DND-41 (cell line): ENCODE results near the gene ZNF644.

Experiments
- ATAC-seq: fragments of 200-7000 bp; cut with Tn5 transposase; 3 replicates; pipeline ENCODE4 v1.9.1; 2021; ENCODE audit warnings: low read depth; ENCODE audit not compliant: insufficient read depth
- DNase-seq: peaks from one replicate; pipeline ENCODE4 v3.0.0-alpha.2; 2020
- H2AFZ ChIP-seq: 2 replicates; pipeline ENCODE4 v1.6.0; 2012; ENCODE audit warnings: low read depth, low read length
- H3K27ac ChIP-seq: 2 replicates; pipeline ENCODE4 v1.5.1; 2012; ENCODE audit warnings: low read length, inconsistent platforms
- H3K27me3 ChIP-seq: fragments of 200-600 bp; sonication (generic); 2 replicates; pipeline ENCODE4 v1.6.0; 2012; ENCODE audit warnings: low read length, mild to moderate bottlenecking, inconsistent platforms; ENCODE audit not compliant: insufficient read depth, poor library complexity
- H3K36me3 ChIP-seq: 2 replicates; pipeline ENCODE4 v1.5.1; 2012; ENCODE audit warnings: low read length, inconsistent platforms; ENCODE audit not compliant: insufficient read depth
- H3K4me1 ChIP-seq: 2 replicates; pipeline ENCODE4 v1.5.1; 2012; ENCODE audit warnings: mild to moderate bottlenecking, low read length; ENCODE audit not compliant: insufficient read depth
- H3K4me2 ChIP-seq: 2 replicates; pipeline ENCODE4 v1.6.0; 2012; ENCODE audit warnings: mild to moderate bottlenecking, moderate library complexity, low read length, inconsistent platforms; ENCODE audit not compliant: insufficient read depth
- H3K4me3 ChIP-seq, 2 experiments: fragments of 200-600 bp in 1 of 2; shearing (Covaris generic) in 1 of 2; 2 replicates each; pipeline ENCODE4 v1.5.1; 2012 to 2016; ENCODE audit warnings: inconsistent platforms in 2 of 2, low read length in 2 of 2, mild to moderate bottlenecking in 2 of 2, low read depth in 1 of 2, moderate library complexity in 1 of 2
- H3K79me2 ChIP-seq: 2 replicates; pipeline ENCODE4 v1.6.0; 2012; ENCODE audit warnings: low read length, inconsistent platforms; ENCODE audit not compliant: insufficient read depth
- H3K9ac ChIP-seq: 2 replicates; pipeline ENCODE4 v1.6.0; 2012; ENCODE audit warnings: low read depth, mild to moderate bottlenecking, inconsistent platforms, low read length, moderate library complexity
- H3K9me3 ChIP-seq: 2 replicates; pipeline ENCODE4 v1.5.1; 2012; ENCODE audit warnings: low read length, moderate library complexity, mild to moderate bottlenecking, inconsistent platforms; ENCODE audit not compliant: insufficient read depth, severe bottlenecking
- H4K20me1 ChIP-seq: 2 replicates; pipeline ENCODE4 v1.6.0; 2012; ENCODE audit warnings: low read length; ENCODE audit not compliant: insufficient read depth
- EZH2 ChIP-seq: IDR thresholded peaks from 3 replicates; pipeline ENCODE4 v1.6.1; 2012; ENCODE audit warnings: borderline replicate concordance, low read depth, mild to moderate bottlenecking, moderate library complexity, low read length, inconsistent platforms; ENCODE audit not compliant: severe bottlenecking
- TF ChIP-seq, protein P1 (sequence below): IDR thresholded peaks from 2 replicates; pipeline ENCODE4 v1.5.1; 2012; ENCODE audit warnings: borderline replicate concordance, low read length, moderate library complexity, mild to moderate bottlenecking; ENCODE audit not compliant: poor library complexity, severe bottlenecking; ENCODE audit errors: extremely low read depth

Gene ZNF644

DNA sequence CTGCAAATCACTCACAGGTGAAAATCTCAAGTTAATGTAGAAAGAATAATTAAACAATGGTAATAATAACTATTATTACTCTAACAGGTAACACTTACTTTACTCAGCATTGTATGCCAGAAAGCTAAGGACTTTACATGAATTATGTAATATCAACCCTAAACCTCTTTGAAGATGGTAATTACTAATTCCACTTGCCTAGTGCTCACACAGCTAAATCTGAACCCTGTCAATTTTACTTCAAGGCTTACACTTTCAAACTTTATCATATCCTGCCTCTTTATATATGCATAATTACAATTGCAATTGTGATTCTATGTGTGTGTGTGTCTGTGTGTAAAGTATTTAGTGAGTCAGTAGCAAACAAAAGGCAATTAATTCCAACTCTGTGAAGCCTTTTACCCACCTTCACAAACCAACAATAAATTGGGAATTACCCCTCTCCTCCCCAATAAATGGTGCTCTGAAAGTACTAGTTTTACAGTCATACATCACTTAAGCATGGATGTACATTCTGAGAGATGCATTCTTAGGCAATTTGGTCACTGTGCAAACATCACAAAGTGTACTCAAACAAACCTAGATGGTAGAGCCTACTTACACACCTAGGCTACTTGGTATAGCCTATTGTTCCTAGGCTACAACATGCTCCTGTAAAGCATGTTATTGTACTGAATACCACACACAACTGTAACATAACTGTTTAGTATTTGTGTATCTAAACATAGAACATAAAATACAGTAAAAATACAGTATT is 5.9 kb downstream of the ZNF644 start:
- Histone ChIP-seq H4K20me1 (peaks cover 70% of the 10 kb centered on the region), H3K27ac (no peak overlapping the region), H2AFZ (no peak overlapping the region), H3K79me2 (peaks cover 100% of the 10 kb centered on the region), H3K4me3 (no peak overlapping the region), H3K4me2 (peak overlapping the region; percentile 26; the same call in 1 of the 2 replicates), H3K9ac (no peak overlapping the region), H3K9me3 (no peaks in the 10 kb centered on the region), H3K4me1 (peaks cover 58% of the 10 kb centered on the region), H3K36me3 (peaks cover 38% of the 10 kb centered on the region), H3K27me3 (no peaks in the 10 kb centered on the region)
- TF ChIP-seq EZH2, result no peak
- TF ChIP-seq, protein P1, sequence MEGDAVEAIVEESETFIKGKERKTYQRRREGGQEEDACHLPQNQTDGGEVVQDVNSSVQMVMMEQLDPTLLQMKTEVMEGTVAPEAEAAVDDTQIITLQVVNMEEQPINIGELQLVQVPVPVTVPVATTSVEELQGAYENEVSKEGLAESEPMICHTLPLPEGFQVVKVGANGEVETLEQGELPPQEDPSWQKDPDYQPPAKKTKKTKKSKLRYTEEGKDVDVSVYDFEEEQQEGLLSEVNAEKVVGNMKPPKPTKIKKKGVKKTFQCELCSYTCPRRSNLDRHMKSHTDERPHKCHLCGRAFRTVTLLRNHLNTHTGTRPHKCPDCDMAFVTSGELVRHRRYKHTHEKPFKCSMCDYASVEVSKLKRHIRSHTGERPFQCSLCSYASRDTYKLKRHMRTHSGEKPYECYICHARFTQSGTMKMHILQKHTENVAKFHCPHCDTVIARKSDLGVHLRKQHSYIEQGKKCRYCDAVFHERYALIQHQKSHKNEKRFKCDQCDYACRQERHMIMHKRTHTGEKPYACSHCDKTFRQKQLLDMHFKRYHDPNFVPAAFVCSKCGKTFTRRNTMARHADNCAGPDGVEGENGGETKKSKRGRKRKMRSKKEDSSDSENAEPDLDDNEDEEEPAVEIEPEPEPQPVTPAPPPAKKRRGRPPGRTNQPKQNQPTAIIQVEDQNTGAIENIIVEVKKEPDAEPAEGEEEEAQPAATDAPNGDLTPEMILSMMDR, result no peak
- ATAC-seq (no peak), DNase-seq (no peak)

DNA sequence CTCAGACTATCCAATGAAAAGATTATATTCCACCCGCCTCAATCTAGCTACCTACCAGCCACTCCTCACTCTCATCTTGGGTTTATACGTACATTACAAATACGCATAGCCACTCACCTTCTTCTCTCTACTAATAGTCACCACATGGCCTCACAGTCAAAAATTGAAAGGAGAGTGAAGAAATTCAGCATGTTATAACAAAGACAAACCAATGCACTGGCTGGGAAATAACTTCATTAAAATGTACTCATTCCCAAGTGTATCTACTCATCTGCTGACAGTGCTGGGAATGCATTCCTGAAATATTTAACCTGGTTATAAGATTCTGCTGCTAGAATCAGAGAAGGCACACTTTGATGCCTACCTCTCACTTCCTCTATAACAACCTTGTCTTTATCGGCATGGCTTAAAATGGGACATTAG is 6.5 kb downstream of the ZNF644 start:
- H4K20me1 ChIP-seq, result peaks cover 69% of the 10 kb centered on the region

DNA sequence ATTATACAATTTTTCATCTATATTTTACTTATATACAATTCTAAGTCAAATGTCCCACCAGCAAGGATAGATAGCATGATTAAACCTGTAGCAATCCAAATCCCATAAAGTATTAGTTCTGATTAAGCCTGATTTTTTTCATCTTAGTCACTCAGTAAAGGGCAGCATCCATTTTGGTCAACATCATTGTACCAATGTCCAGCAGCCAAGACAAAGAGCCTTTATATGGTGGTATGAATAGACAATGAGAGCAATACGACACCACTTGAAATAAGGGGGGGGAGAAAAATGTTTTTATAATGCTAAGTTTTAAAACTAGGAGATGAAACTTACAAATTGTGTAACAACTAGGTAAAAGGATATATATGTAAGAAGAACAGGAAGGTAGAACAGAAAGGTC is 7.4 kb downstream of the ZNF644 start:
- DNase-seq (no peak), ATAC-seq (no peak)
- H3K27me3 ChIP-seq, result no peaks in the 10 kb centered on the region
- H3K4me3 ChIP-seq, result no peak overlapping the region
- H3K9ac ChIP-seq, result no peak overlapping the region
- peaks cover 64% of the 10 kb centered on the region for H4K20me1 ChIP-seq
- H3K4me2 ChIP-seq, result no peak overlapping the region
- H3K79me2 ChIP-seq, result peaks cover 100% of the 10 kb centered on the region
- H3K9me3 ChIP-seq, result no peaks in the 10 kb centered on the region
- TF ChIP-seq EZH2, result no peak
- TF ChIP-seq, protein P1, result no peak
- peaks cover 25% of the 10 kb centered on the region; the same call in 1 of the 2 replicates for H3K36me3 ChIP-seq
- peaks cover 43% of the 10 kb centered on the region for H3K4me1 ChIP-seq
- no peak overlapping the region for H3K27ac ChIP-seq
- H2AFZ ChIP-seq, result no peak overlapping the region

More for the DNA sequence above, 6.5 kb downstream of the ZNF644 start:
- Histone ChIP-seq H3K27me3 (no peaks in the 10 kb centered on the region), H3K4me1 (peaks cover 52% of the 10 kb centered on the region), H2AFZ (no peak overlapping the region), H3K27ac (no peak overlapping the region), H3K4me3 (no peak overlapping the region), H3K4me2 (peak overlapping the region; percentile 26; the same call in 1 of the 2 replicates), H3K36me3 (peaks cover 32% of the 10 kb centered on the region), H3K9ac (no peak overlapping the region), H3K9me3 (no peaks in the 10 kb centered on the region), H3K79me2 (peaks cover 100% of the 10 kb centered on the region)
- ATAC-seq, result no peak
- TF ChIP-seq, protein P1, result no peak
- TF ChIP-seq EZH2, result no peak
- DNase-seq, result no peak
